Measurements from ENCODE around the gene CTSZ.

DNA sequence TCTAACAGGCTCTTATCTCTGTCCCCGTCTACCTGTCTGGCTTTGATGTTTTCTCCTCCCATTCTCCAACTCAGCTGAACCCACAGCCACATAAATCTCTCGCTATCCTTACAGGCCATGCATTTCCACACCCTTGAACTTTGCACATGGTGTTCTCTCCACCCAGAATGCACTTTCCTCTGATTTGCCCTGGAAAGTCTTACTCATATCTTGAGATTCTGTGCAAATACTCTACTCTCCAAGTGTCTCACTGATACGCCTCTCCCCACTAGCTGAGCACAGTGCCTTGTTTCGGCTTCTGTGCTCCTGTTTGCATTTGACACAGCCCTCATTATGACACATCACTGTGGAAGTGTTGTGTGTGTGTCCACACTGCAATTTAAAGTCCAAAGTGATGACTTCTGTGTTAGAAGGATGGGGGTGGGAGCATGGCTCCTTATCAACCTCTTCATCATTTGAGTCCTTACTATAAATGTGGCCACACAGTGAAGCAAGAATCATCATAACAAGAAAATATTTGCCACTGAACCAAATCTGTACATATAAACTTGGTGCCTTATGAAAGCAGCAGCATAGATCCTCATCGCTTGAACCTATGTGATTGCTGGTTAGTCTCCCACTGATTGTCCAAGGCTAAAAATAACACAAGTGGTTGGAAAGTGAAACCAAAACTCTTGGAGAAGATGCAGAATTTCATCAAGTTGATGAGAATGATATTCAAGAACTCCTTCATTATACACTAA is 41.1 kb upstream of the CTSZ start:
- TF ChIP-seq CTCF (IDR thresholded peaks at IDR 0.05) (no peak), POLR2A (IDR thresholded peaks at IDR 0.05) (no peak)
